Choroid plexus epithelial cell (primary cell): ENCODE data around the gene COX7B2.

Source experiments
- DNase-seq: peaks from one replicate; pipeline ENCODE4 v3.0.0-alpha.2; 2010; ENCODE audit warnings: low read depth
- H3K4me3 ChIP-seq: 2 replicates; pipeline ENCODE4 v1.5.1; 2011; ENCODE audit warnings: low read depth, mild to moderate bottlenecking, control low read depth, low read length, moderate library complexity
- TF ChIP-seq, protein P1 (sequence below): conservative IDR thresholded peaks from 2 replicates; pipeline ENCODE4 v1.5.1; 2011; ENCODE audit warnings: low read depth, mild to moderate bottlenecking, control low read depth, inconsistent platforms, low read length, moderate library complexity

Gene COX7B2

DNA sequence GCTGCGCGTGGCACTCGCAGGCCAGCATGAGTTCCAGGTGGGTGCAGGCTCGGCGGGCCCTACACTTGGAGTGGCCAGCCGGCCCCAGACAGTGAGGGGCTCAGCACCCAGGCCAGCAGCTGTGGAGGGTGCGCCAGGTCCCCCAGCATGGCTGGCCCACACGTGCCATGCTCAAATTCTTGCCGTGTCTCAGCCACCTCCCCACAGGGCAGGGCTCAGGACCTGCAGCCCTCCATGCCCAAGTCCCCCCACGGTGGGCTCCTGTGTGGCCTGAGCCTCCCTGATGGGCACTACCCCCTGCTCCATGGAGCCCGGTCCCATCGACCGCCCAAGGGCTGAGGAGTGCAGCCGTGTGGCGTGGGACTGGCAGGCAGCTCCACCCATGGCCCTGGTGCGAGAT, 210.2 kb downstream of the COX7B2 start:
- TF ChIP-seq, protein P1, sequence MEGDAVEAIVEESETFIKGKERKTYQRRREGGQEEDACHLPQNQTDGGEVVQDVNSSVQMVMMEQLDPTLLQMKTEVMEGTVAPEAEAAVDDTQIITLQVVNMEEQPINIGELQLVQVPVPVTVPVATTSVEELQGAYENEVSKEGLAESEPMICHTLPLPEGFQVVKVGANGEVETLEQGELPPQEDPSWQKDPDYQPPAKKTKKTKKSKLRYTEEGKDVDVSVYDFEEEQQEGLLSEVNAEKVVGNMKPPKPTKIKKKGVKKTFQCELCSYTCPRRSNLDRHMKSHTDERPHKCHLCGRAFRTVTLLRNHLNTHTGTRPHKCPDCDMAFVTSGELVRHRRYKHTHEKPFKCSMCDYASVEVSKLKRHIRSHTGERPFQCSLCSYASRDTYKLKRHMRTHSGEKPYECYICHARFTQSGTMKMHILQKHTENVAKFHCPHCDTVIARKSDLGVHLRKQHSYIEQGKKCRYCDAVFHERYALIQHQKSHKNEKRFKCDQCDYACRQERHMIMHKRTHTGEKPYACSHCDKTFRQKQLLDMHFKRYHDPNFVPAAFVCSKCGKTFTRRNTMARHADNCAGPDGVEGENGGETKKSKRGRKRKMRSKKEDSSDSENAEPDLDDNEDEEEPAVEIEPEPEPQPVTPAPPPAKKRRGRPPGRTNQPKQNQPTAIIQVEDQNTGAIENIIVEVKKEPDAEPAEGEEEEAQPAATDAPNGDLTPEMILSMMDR: no peak
- no peak overlapping the region for H3K4me3 ChIP-seq
- DNase-seq: no peak
